Fibroblast of lung (primary cell): ENCODE measurements around the gene RTKN2. TPM values are rescaled to one million over a fixed set of nuclear protein-coding genes. Genes with fewer than 3 reads are reported as not detected.
A peak's percentile ranks its signal among the peaks of the same experiment; 100 is the strongest.

Experiments
- DNase-seq, 2 donors: peaks; one replicate each; pipeline versions ENCODE4 v3.0.0 to v3.0.0-alpha.2; 2010; ENCODE audit warnings: low read depth in 2 of 2
- H2AFZ ChIP-seq: 2 replicates; pipeline ENCODE4 v1.5.1; 2012; ENCODE audit warnings: low read length, control low read depth, inconsistent platforms
- H3K27ac ChIP-seq: 2 replicates; pipeline ENCODE4 v1.5.1; 2011; ENCODE audit warnings: low read length, control low read depth; ENCODE audit not compliant: insufficient read depth
- H3K27me3 ChIP-seq: 2 replicates; pipeline ENCODE4 v1.5.1; 2011; ENCODE audit warnings: mild to moderate bottlenecking, low read length; ENCODE audit not compliant: control insufficient read depth, insufficient read depth
- H3K36me3 ChIP-seq: 2 replicates; pipeline ENCODE4 v1.5.1; 2011; ENCODE audit warnings: low read length; ENCODE audit not compliant: control insufficient read depth, insufficient read depth
- H3K4me1 ChIP-seq: 2 replicates; pipeline ENCODE4 v1.5.1; 2011; ENCODE audit warnings: low read length; ENCODE audit not compliant: control insufficient read depth, insufficient read depth; ENCODE audit errors: extremely low read depth
- H3K4me2 ChIP-seq: 2 replicates; pipeline ENCODE4 v1.5.1; 2011; ENCODE audit warnings: low read length, control low read depth; ENCODE audit not compliant: insufficient read depth; ENCODE audit errors: extremely low read depth
- H3K4me3 ChIP-seq, 4 experiments: fragments of 200-600 bp in 1 of 4; sonication (generic) in 1 of 4; replicated peaks in 1 of 4; 2 replicates each; pipeline ENCODE4 v1.5.1; 2011 to 2016; ENCODE audit warnings: low read length in 4 of 4, low read depth in 3 of 4, mild to moderate bottlenecking in 3 of 4, control low read depth in 2 of 4, inconsistent platforms in 1 of 4, mixed read lengths in 1 of 4; ENCODE audit not compliant: insufficient read depth in 1 of 4; ENCODE audit errors: control extremely low read depth in 1 of 4
- H3K79me2 ChIP-seq: 2 replicates; pipeline ENCODE4 v1.5.1; 2012; ENCODE audit warnings: mild to moderate bottlenecking, low read length, inconsistent platforms; ENCODE audit not compliant: control insufficient read depth, insufficient read depth
- H3K9ac ChIP-seq: 2 replicates; pipeline ENCODE4 v1.5.1; 2011; ENCODE audit warnings: mild to moderate bottlenecking, low read length, control low read depth; ENCODE audit not compliant: insufficient read depth
- H3K9me3 ChIP-seq: 2 replicates; pipeline ENCODE4 v1.5.1; 2012; ENCODE audit warnings: low read depth, low read length; ENCODE audit not compliant: control insufficient read depth, insufficient read depth
- H4K20me1 ChIP-seq: 2 replicates; pipeline ENCODE4 v1.5.1; 2011; ENCODE audit warnings: low read length; ENCODE audit not compliant: control insufficient read depth, insufficient read depth; ENCODE audit errors: extremely low read depth
- EZH2 ChIP-seq: IDR thresholded peaks from 2 replicates; pipeline ENCODE4 v1.5.1; 2012; ENCODE audit warnings: low read length, control low read depth, mild to moderate bottlenecking; ENCODE audit errors: missing control alignments
- polyA plus RNA-seq, 2 donors: library from polyadenylated mRNA; depleted of rRNA in 1 of 2; stranded (reverse) in 1 of 2; unstranded in 1 of 2; fragments of >200 nt; gene quantifications; 2 replicates each; pipeline ENCODE4 v1.2.1, GENCODE V29; 2011 to 2012; ENCODE audit warnings: missing spikeins in 1 of 2
- total RNA-seq: library from RNA; depleted of rRNA; stranded (reverse); fragments of >200 nt; gene quantifications from 2 replicates; pipeline ENCODE4 v1.2.1, GENCODE V29; 2014
- TF ChIP-seq, protein P1 (sequence below), 2 donors: IDR thresholded peaks in 1 of 2; conservative IDR thresholded peaks in 1 of 2; 1 replicate in 1 of 2; 2 replicates in 1 of 2; pipeline ENCODE4 v1.5.1; 2011 to 2012; ENCODE audit warnings: low read length in 2 of 2, control low read depth in 1 of 2, inconsistent platforms in 1 of 2, low read depth in 1 of 2, mild to moderate bottlenecking in 1 of 2

Gene RTKN2
- total and polyA plus RNA-seq, 2 donors (not counting 1 experiment from before 2014, with no cell fraction given) = 1.1 to 1.2 TPM

DNA sequence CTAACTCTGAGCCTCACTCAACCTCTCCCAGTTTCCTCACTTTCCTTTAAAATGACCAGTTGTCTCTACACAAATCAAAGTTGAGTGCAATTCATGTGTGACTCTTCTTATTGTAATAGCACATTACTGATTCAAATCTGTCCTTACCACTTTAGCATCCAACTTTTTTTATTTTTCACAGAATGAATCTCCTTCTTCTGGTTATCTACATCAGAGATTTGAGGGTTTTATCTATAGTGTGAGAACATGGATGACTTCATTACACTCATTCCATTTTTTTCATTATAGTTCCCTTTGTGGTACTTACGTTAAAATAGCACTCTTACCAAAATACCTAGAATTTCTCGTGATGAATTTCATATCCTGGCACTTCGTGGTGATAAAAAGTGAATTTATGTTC is 43.3 kb downstream of the RTKN2 start:
- no peaks in the 10 kb centered on the region for H3K9me3 ChIP-seq
- no peak overlapping the region for H3K4me3 ChIP-seq
- DNase-seq = no peak
- TF ChIP-seq, protein P1, sequence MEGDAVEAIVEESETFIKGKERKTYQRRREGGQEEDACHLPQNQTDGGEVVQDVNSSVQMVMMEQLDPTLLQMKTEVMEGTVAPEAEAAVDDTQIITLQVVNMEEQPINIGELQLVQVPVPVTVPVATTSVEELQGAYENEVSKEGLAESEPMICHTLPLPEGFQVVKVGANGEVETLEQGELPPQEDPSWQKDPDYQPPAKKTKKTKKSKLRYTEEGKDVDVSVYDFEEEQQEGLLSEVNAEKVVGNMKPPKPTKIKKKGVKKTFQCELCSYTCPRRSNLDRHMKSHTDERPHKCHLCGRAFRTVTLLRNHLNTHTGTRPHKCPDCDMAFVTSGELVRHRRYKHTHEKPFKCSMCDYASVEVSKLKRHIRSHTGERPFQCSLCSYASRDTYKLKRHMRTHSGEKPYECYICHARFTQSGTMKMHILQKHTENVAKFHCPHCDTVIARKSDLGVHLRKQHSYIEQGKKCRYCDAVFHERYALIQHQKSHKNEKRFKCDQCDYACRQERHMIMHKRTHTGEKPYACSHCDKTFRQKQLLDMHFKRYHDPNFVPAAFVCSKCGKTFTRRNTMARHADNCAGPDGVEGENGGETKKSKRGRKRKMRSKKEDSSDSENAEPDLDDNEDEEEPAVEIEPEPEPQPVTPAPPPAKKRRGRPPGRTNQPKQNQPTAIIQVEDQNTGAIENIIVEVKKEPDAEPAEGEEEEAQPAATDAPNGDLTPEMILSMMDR (conservative IDR thresholded peaks at IDR 0.05 in 1 of 2, IDR thresholded peaks at IDR 0.05 in 1 of 2; ENCODE audit: low read depth in 1 of 2, low read length in 2 of 2) = no peak
- TF ChIP-seq EZH2 = no peak
- H4K20me1 ChIP-seq = no peaks in the 10 kb centered on the region
- no peak overlapping the region for H3K9ac ChIP-seq
- H3K79me2 ChIP-seq = no peaks in the 10 kb centered on the region
- no peak overlapping the region for H3K27ac ChIP-seq
- no peak overlapping the region for H2AFZ ChIP-seq
- no peak overlapping the region for H3K4me2 ChIP-seq
- H3K4me1 ChIP-seq = peaks cover 4% of the 10 kb centered on the region
- no peaks in the 10 kb centered on the region for H3K36me3 ChIP-seq
- no peaks in the 10 kb centered on the region for H3K27me3 ChIP-seq

DNA sequence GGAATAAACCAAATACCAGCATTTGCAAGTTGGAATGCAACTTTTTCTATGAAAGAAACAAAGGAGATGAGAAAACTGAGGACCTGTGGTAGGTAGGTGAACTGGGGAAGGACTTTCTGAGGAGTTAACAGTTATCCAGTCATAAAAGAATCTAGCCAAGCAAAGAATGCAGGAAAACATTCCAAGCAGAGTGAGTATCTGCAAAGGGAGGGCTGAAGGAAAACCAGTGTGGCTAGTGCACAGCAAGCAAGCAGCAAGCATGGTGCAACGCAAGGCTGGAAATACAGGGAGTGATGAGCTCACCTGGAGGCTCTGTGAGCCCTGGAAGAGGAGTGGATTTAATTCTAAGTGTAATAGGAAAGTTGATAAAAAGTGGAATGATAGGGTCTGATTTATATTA is 44.0 kb downstream of the RTKN2 start:
- Histone ChIP-seq H3K4me1 (peaks cover 4% of the 10 kb centered on the region), H3K27ac (no peak overlapping the region), H3K79me2 (no peaks in the 10 kb centered on the region), H3K27me3 (no peaks in the 10 kb centered on the region), H3K4me3 (no peak overlapping the region), H3K9ac (no peak overlapping the region), H2AFZ (no peak overlapping the region), H3K9me3 (no peaks in the 10 kb centered on the region), H3K4me2 (peak overlapping the region; percentile 16), H3K36me3 (no peaks in the 10 kb centered on the region), H4K20me1 (no peaks in the 10 kb centered on the region)
- TF ChIP-seq, protein P1 (conservative IDR thresholded peaks at IDR 0.05 in 1 of 2, IDR thresholded peaks at IDR 0.05 in 1 of 2; ENCODE audit: low read depth in 1 of 2, low read length in 2 of 2) = no peak
- no peak for TF ChIP-seq EZH2
- DNase-seq = peak in 1 of 2 donors; percentile 92

DNA sequence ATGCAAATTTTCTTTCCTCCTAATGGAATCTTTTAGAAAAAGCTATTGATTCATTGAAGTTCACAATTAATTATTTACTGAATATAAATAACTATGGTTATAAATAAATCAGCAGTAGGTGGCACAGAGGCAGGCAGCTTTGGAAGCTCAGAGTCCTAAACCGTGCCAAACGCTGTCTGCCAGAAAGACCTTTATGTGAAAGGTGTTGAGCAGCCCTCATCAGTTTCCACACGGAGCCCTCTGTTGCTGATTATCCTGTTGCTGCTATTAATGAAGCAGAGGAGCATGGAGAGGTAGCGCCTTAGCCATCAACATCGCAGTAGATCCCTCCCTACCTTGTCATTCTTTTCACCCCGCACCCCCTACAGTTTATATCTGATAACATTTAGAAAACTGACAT is 51.0 kb downstream of the RTKN2 start:
- H3K36me3 ChIP-seq = no peaks in the 10 kb centered on the region
- H3K79me2 ChIP-seq = no peaks in the 10 kb centered on the region
- no peaks in the 10 kb centered on the region for H3K27me3 ChIP-seq
- no peaks in the 10 kb centered on the region for H4K20me1 ChIP-seq
- H3K4me3 ChIP-seq = no peak overlapping the region
- H2AFZ ChIP-seq = no peak overlapping the region
- no peaks in the 10 kb centered on the region for H3K9me3 ChIP-seq
- H3K4me2 ChIP-seq = no peak overlapping the region
- no peaks in the 10 kb centered on the region for H3K4me1 ChIP-seq
- H3K9ac ChIP-seq = no peak overlapping the region
- no peak for DNase-seq
- no peak overlapping the region for H3K27ac ChIP-seq
- no peak for TF ChIP-seq EZH2
- TF ChIP-seq, protein P1 (conservative IDR thresholded peaks at IDR 0.05 in 1 of 2, IDR thresholded peaks at IDR 0.05 in 1 of 2; ENCODE audit: low read depth in 1 of 2, low read length in 2 of 2) = no peak
